Smooth muscle cell (in vitro differentiated cells): ENCODE data around the gene PLCE1. TPM values are rescaled to one million over a fixed set of nuclear protein-coding genes. Genes with fewer than 3 reads are reported as not detected.

Experiments used
- DNase-seq: peaks from one replicate; lab custom pipeline; 2025; ENCODE audit not compliant: unreplicated experiment; lab: John Stamatoyannopoulos, UW
- H2AFZ ChIP-seq: fragments of 200-600 bp; sonication (generic); 2 replicates; pipeline ENCODE4 v1.6.0; 2016; ENCODE audit warnings: antibody characterized with exemption, low read depth, mild to moderate bottlenecking
- H3F3A ChIP-seq: fragments of 200-600 bp; sonication (generic); 2 replicates; pipeline ENCODE4 v1.6.0; 2017; ENCODE audit warnings: antibody characterized with exemption, low read depth
- H3K27ac ChIP-seq: fragments of 200-600 bp; sonication (generic); 2 replicates; pipeline ENCODE4 v1.5.1; 2016; ENCODE audit warnings: low read depth, mild to moderate bottlenecking
- H3K27me3 ChIP-seq: fragments of 200-600 bp; sonication (generic); 2 replicates; pipeline ENCODE4 v1.6.1; 2016; ENCODE audit warnings: low read depth, mild to moderate bottlenecking
- H3K36me3 ChIP-seq: fragments of 200-600 bp; sonication (generic); 2 replicates; pipeline ENCODE4 v1.5.1; 2016; ENCODE audit warnings: low read depth
- H3K4me1 ChIP-seq: fragments of 200-600 bp; sonication (generic); 2 replicates; pipeline ENCODE4 v1.5.1; 2016; ENCODE audit warnings: low read depth
- H3K4me2 ChIP-seq: fragments of 200-600 bp; sonication (generic); 2 replicates; pipeline ENCODE4 v1.6.0; 2016; ENCODE audit warnings: mild to moderate bottlenecking
- H3K4me3 ChIP-seq: fragments of 200-600 bp; sonication (generic); 2 replicates; pipeline ENCODE4 v1.5.1; 2016; ENCODE audit warnings: mild to moderate bottlenecking
- H3K79me2 ChIP-seq: fragments of 200-600 bp; sonication (generic); 2 replicates; pipeline ENCODE4 v1.6.0; 2016; ENCODE audit warnings: low read depth, mild to moderate bottlenecking
- H3K9ac ChIP-seq: fragments of 200-600 bp; sonication (generic); 2 replicates; pipeline ENCODE4 v1.6.0; 2016; ENCODE audit warnings: low read depth
- H3K9me3 ChIP-seq: fragments of 200-600 bp; sonication (generic); replicated peaks from 2 replicates; pipeline ENCODE4 v1.5.1; 2016; ENCODE audit warnings: low read depth
- H4K20me1 ChIP-seq: fragments of 200-600 bp; sonication (generic); 2 replicates; pipeline ENCODE4 v1.6.0; 2016; ENCODE audit warnings: low read depth
- CTCF ChIP-seq: fragments of 200-600 bp; sonication (generic); IDR thresholded peaks from 2 replicates; pipeline ENCODE4 v1.5.1; 2017; ENCODE audit warnings: borderline replicate concordance, mild to moderate bottlenecking, antibody characterized with exemption; ENCODE audit not compliant: insufficient read depth, poor library complexity, severe bottlenecking
- WGBS: methylation state at CpG from one replicate; pipeline ENCODE4 v1.1.7; 2016; ENCODE audit warnings: low lambda C conversion rate; 5-methylcytosine and 5-hydroxymethylcytosine counted together
- polyA plus RNA-seq: library from polyadenylated mRNA; unstranded; fragments of >200 nt; fragmentation: Nextera tagmentation; extraction: Ambion mirVana; gene quantifications from 2 replicates; pipeline ENCODE4 v1.2.1, GENCODE V29; 2016
- total RNA-seq: library from RNA; depleted of rRNA; stranded (reverse); fragments of >200 nt; gene quantifications from 2 replicates; pipeline ENCODE4 v1.2.3, GENCODE V29; 2014

PLCE1 gene
- total and polyA plus RNA-seq, 2 experiments from 2014 or later = 4.0 to 4.5 TPM

- Histone ChIP-seq H3K9ac (no peak overlapping the region), H3K4me3 (no peak overlapping the region), H3K9me3 (no peaks in the 10 kb centered on the region), H3K36me3 (no peaks in the 10 kb centered on the region), H4K20me1 (no peaks in the 10 kb centered on the region), H2AFZ (peak overlapping the region; percentile 17), H3K4me2 (peak overlapping the region; percentile 16), H3K27ac (peak overlapping the region; percentile 57), H3K4me1 (no peaks in the 10 kb centered on the region), H3K79me2 (peaks cover 5% of the 10 kb centered on the region), H3K27me3 (no peaks in the 10 kb centered on the region), H3F3A (peaks cover 3% of the 10 kb centered on the region)
- 49% methylated on average over 3 of the region's 3 CpGs for WGBS
- no peak for DNase-seq
- TF ChIP-seq CTCF = no peak
These were observed 24.4 kb downstream of the PLCE1 start for GRCh38 chr10:94018107-94018506.

- no peak for TF ChIP-seq CTCF
- H3K4me2 ChIP-seq = peak overlapping the region; percentile 14
- H3K27ac ChIP-seq = no peak overlapping the region
- no peak for DNase-seq
- peaks cover 10% of the 10 kb centered on the region for H3K9me3 ChIP-seq
- 19% methylated on average over 3 of the region's 3 CpGs for WGBS
- no peak overlapping the region for H2AFZ ChIP-seq
- no peaks in the 10 kb centered on the region for H3F3A ChIP-seq
- no peak overlapping the region for H3K9ac ChIP-seq
- no peaks in the 10 kb centered on the region for H3K4me1 ChIP-seq
- H3K36me3 ChIP-seq = no peaks in the 10 kb centered on the region
- H3K79me2 ChIP-seq = peaks cover 8% of the 10 kb centered on the region
- H3K4me3 ChIP-seq = no peak overlapping the region
- no peaks in the 10 kb centered on the region for H3K27me3 ChIP-seq
- no peaks in the 10 kb centered on the region for H4K20me1 ChIP-seq
These were observed 30.2 kb downstream of the PLCE1 start for GRCh38 chr10:94023906-94024305.

- Histone ChIP-seq H3K36me3 (no peaks in the 10 kb centered on the region), H2AFZ (no peak overlapping the region), H3K4me2 (no peak overlapping the region), H3K27ac (no peak overlapping the region), H3F3A (no peaks in the 10 kb centered on the region), H3K27me3 (no peaks in the 10 kb centered on the region), H3K79me2 (peaks cover 8% of the 10 kb centered on the region), H3K9ac (no peak overlapping the region), H3K4me3 (no peak overlapping the region), H3K4me1 (no peaks in the 10 kb centered on the region), H3K9me3 (peaks cover 10% of the 10 kb centered on the region), H4K20me1 (no peaks in the 10 kb centered on the region)
- no peak for TF ChIP-seq CTCF
- no peak for DNase-seq
These were observed 30.7 kb downstream of the PLCE1 start for GRCh38 chr10:94024407-94024806.

GRCh38 chr10:94025806-94026205 lies 32.1 kb downstream of the PLCE1 start:
- Histone ChIP-seq H3K9me3 (peaks cover 15% of the 10 kb centered on the region), H3K4me3 (no peak overlapping the region), H3K27me3 (no peaks in the 10 kb centered on the region), H3K79me2 (peaks cover 8% of the 10 kb centered on the region), H2AFZ (no peak overlapping the region), H3K36me3 (peaks cover 6% of the 10 kb centered on the region), H3K27ac (no peak overlapping the region), H4K20me1 (no peaks in the 10 kb centered on the region), H3K9ac (no peak overlapping the region), H3K4me2 (no peak overlapping the region), H3K4me1 (no peaks in the 10 kb centered on the region), H3F3A (no peaks in the 10 kb centered on the region)
- WGBS = 90% methylated on average over 1 of the region's 1 CpG
- no peak for TF ChIP-seq CTCF
- no peak for DNase-seq
